Measurements from ENCODE around the gene CATSPER3. TPM values are rescaled to one million over a fixed set of nuclear protein-coding genes. Genes with fewer than 3 reads are reported as not detected.
"Not testable (repeated sequence)": the region's sequence is repeated elsewhere in the genome, so short reads cannot be mapped to it uniquely, and the experiment has no call there.

Gene CATSPER3
- total RNA-seq, 1 donor from 2014 or later, result 0.39 TPM

GRCh38 chr5:134995850-134996402 lies 28.2 kb downstream of the CATSPER3 start:
- Histone ChIP-seq H4K20me1 (ENCODE audit: insufficient read depth, low read length) (no peaks in the 10 kb centered on the region), H3K4me2 (ENCODE audit: low read length) (no peak overlapping the region), H3K4me1 (ENCODE audit: insufficient read depth, low read length) (no peaks in the 10 kb centered on the region), H3K9me3 (ENCODE audit: insufficient read depth, low read depth, low read length) (no peaks in the 10 kb centered on the region), H3K27ac (ENCODE audit: low read depth, low read length) (no peak overlapping the region), H3K9ac (ENCODE audit: low read length) (no peak overlapping the region), H3K36me3 (ENCODE audit: insufficient read depth, low read length) (no peaks in the 10 kb centered on the region), H3K79me2 (ENCODE audit: insufficient read depth, low read length) (no peaks in the 10 kb centered on the region), H2AFZ (ENCODE audit: low read depth, low read length) (no peak overlapping the region), H3K4me3 (ENCODE audit: insufficient read depth, low read depth, low read length) (no peak overlapping the region), H3K27me3 (ENCODE audit: insufficient read depth, low read length) (peaks cover 2% of the 10 kb centered on the region)
- peaks cover 54% of the 10 kb centered on the region for H3K27me3 Mint-ChIP-seq (ENCODE audit: low read depth, unreplicated experiment)
- peaks cover 6% of the 10 kb centered on the region for H3K36me3 Mint-ChIP-seq (ENCODE audit: low read depth, unreplicated experiment)
- TF ChIP-seq EZH2 (IDR thresholded peaks at IDR 0.05; ENCODE audit: insufficient read depth, low read length) (no peak), CTCF (IDR thresholded peaks at IDR 0.05; ENCODE audit: insufficient read depth, low read depth, low read length) (no peak)
- no peak overlapping the region for H3K4me3 Mint-ChIP-seq (ENCODE audit: unreplicated experiment)
- no peak overlapping the region for H3K27ac Mint-ChIP-seq (ENCODE audit: unreplicated experiment)
- DNase-seq (ENCODE audit: low read depth), result no peak
- H3K4me1 Mint-ChIP-seq (ENCODE audit: low read depth, unreplicated experiment), result no peaks in the 10 kb centered on the region
- peaks cover 12% of the 10 kb centered on the region for H3K9me3 Mint-ChIP-seq (ENCODE audit: unreplicated experiment)
- no peak for FAIRE-seq

GRCh38 chr5:134997015-134997414 lies 29.3 kb downstream of the CATSPER3 start:
- TF ChIP-seq CTCF (IDR thresholded peaks at IDR 0.05; ENCODE audit: insufficient read depth, low read depth, low read length) (no peak), EZH2 (IDR thresholded peaks at IDR 0.05; ENCODE audit: insufficient read depth, low read length) (no peak)
- peaks cover 6% of the 10 kb centered on the region for H3K36me3 Mint-ChIP-seq (ENCODE audit: low read depth, unreplicated experiment)
- Histone ChIP-seq H3K9me3 (ENCODE audit: insufficient read depth, low read depth, low read length) (no peaks in the 10 kb centered on the region), H3K36me3 (ENCODE audit: insufficient read depth, low read length) (no peaks in the 10 kb centered on the region), H3K27me3 (ENCODE audit: insufficient read depth, low read length) (peaks cover 2% of the 10 kb centered on the region), H2AFZ (ENCODE audit: low read depth, low read length) (no peak overlapping the region), H3K9ac (ENCODE audit: low read length) (no peak overlapping the region), H3K4me3 (ENCODE audit: insufficient read depth, low read depth, low read length) (no peak overlapping the region), H3K4me1 (ENCODE audit: insufficient read depth, low read length) (no peaks in the 10 kb centered on the region), H4K20me1 (ENCODE audit: insufficient read depth, low read length) (no peaks in the 10 kb centered on the region), H3K27ac (ENCODE audit: low read depth, low read length) (no peak overlapping the region), H3K4me2 (ENCODE audit: low read length) (no peak overlapping the region), H3K79me2 (ENCODE audit: insufficient read depth, low read length) (no peaks in the 10 kb centered on the region)
- H3K4me1 Mint-ChIP-seq (ENCODE audit: low read depth, unreplicated experiment), result no peaks in the 10 kb centered on the region
- H3K9me3 Mint-ChIP-seq (ENCODE audit: unreplicated experiment), result peaks cover 7% of the 10 kb centered on the region
- FAIRE-seq, result no peak
- H3K4me3 Mint-ChIP-seq (ENCODE audit: unreplicated experiment), result no peak overlapping the region
- peaks cover 55% of the 10 kb centered on the region for H3K27me3 Mint-ChIP-seq (ENCODE audit: low read depth, unreplicated experiment)
- no peak for DNase-seq (ENCODE audit: low read depth)
- H3K27ac Mint-ChIP-seq (ENCODE audit: unreplicated experiment), result no peak overlapping the region

- not testable (repeated sequence) for H3K36me3 ChIP-seq (ENCODE audit: insufficient read depth, low read length); H3K9me3 ChIP-seq (ENCODE audit: insufficient read depth, low read depth, low read length); H3K27me3 ChIP-seq (ENCODE audit: insufficient read depth, low read length); H3K27ac Mint-ChIP-seq (ENCODE audit: unreplicated experiment); H3K4me3 Mint-ChIP-seq (ENCODE audit: unreplicated experiment); H2AFZ ChIP-seq (ENCODE audit: low read depth, low read length); H3K79me2 ChIP-seq (ENCODE audit: insufficient read depth, low read length); FAIRE-seq; H3K27ac ChIP-seq (ENCODE audit: low read depth, low read length); H3K4me3 ChIP-seq (ENCODE audit: insufficient read depth, low read depth, low read length); H3K4me1 Mint-ChIP-seq (ENCODE audit: low read depth, unreplicated experiment); H3K4me1 ChIP-seq (ENCODE audit: insufficient read depth, low read length); H3K9ac ChIP-seq (ENCODE audit: low read length); H4K20me1 ChIP-seq (ENCODE audit: insufficient read depth, low read length); H3K4me2 ChIP-seq (ENCODE audit: low read length); DNase-seq (ENCODE audit: low read depth)
- Mint-ChIP-seq H3K27me3 (ENCODE audit: low read depth, unreplicated experiment) (peaks cover 65% of the 10 kb centered on the region), H3K36me3 (ENCODE audit: low read depth, unreplicated experiment) (peaks cover 10% of the 10 kb centered on the region), H3K9me3 (ENCODE audit: unreplicated experiment) (peaks cover 12% of the 10 kb centered on the region)
Measured at GRCh38 chr5:134998068-134998467, 30.4 kb downstream of the CATSPER3 start.

Measured in astrocyte (in vitro differentiated cells and primary cell).